ENCODE data around the gene NF1. TPM values are rescaled to one million over a fixed set of nuclear protein-coding genes. Genes with fewer than 3 reads are reported as not detected.
"Not testable (repeated sequence)": the region's sequence is repeated elsewhere in the genome, so short reads cannot be mapped to it uniquely, and the experiment has no call there.

The NF1 gene
- total RNA-seq, 2 experiments from 2014 or later, result 34.4 to 36.0 TPM

DNA sequence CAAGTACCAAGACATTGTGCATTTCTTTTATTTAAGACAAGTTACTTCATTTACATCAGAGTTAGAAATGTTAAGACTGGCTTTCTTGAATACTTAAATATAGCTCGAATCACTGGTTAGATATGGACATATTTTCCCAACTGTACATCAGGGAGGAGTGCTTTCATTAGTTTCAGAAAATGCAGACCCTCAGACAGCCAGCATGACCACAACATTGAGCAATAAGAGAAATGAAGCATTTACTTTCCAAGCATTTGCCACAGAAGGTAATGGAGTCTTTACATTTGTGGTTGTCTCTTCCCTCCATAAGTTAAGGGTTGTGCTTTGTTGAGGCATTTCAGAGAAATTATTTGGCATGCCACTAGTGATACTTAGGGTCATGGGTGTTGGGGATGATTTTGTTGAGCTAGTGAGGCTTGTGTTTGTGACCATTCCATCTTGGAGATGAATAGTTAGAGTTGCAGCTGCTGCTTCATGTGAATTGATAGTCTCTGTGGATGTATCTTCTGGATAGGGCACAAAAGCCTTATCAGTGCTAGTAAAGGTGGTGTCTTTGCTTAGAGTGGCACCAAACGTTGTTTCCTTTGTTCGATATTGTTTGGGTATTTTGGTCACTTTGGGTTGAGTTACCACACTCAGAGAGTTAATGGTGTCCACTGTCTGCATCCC is 200.2 kb downstream of the NF1 start:
- H3K4me3 Mint-ChIP-seq, result no peak overlapping the region
- peak; percentile 26 for ATAC-seq (ENCODE audit: low read depth)
- no peak for DNase-seq

GRCh38 chr17:31295489-31295871 is 200.7 kb downstream of the NF1 start:
- Mint-ChIP-seq H3K9me3 (no peaks in the 10 kb centered on the region), H3K27me3 (no peaks in the 10 kb centered on the region), H3K36me3 (peaks cover 10% of the 10 kb centered on the region), H3K4me1 (peaks cover 14% of the 10 kb centered on the region), H3K27ac (no peak overlapping the region), H3K4me3 (no peak overlapping the region)
- ATAC-seq (ENCODE audit: low read depth) (no peak), DNase-seq (no peak)
- POLR2A ChIA-PET, result no interaction called here

More for the DNA sequence above, 200.2 kb downstream of the NF1 start:
- Mint-ChIP-seq H3K9me3 (no peaks in the 10 kb centered on the region), H3K4me1 (peaks cover 18% of the 10 kb centered on the region), H3K27ac (no peak overlapping the region), H3K36me3 (peaks cover 14% of the 10 kb centered on the region), H3K27me3 (no peaks in the 10 kb centered on the region)
- POLR2A ChIA-PET, result no interaction called here

DNA sequence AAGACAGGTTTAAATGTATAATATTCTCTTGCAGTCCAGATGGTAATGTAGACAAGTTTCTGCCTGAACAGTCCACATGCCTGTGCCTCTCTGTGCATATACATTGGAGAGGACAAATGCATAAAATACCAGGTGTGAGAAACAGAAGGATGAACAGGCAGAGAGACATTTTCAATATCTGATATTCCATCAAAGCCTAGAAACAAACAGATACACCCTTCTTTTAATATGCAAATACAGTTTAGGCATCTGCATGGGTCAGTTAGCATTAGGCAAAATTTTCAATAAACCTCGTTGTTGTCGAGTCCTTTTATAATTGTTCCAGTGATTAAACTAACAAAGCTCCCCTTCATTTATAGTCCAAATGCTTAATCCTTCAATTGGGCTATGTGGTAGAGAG is 201.4 kb downstream of the NF1 start:
- DNase-seq (no peak), ATAC-seq (ENCODE audit: low read depth) (no peak)

DNA sequence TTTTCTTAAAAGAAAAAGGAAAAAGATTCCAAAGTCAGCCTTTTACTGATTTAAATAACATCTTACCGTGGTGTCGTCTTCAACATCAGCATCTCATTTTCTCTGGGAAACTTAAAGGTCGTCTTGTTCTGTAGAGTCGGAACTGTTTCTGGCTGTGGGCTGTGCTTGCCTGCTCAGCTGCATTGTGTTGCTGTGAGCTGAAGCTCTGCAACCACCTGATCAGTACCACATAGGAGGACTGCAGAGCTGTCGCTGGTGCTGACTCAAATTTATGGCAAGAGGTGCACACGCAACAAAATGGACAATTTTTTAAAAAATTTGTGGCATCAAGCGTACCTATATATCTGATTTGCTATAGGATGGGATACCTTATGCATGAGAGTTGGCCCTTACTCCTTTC is 202.3 kb downstream of the NF1 start, which contains the start of gene OMG:
Gene OMG (minus strand): TSS at position 150 of the 400 bp plus-strand sequence. CDS start 908 bp downstream, outside the sequence.
- Mint-ChIP-seq H3K9me3 (no peaks in the 10 kb centered on the region), H3K4me3 (no peak within 1 kb of the TSS), H3K27ac (no peak within 1 kb of the TSS), H3K4me1 (peaks cover 13% of the 10 kb centered on the region), H3K27me3 (no peaks in the 10 kb centered on the region), H3K36me3 (peaks cover 8% of the 10 kb centered on the region)
- ATAC-seq (ENCODE audit: low read depth) (no peak), DNase-seq (no peak)
- POLR2A ChIA-PET, result no interaction called here

More for the DNA sequence above, 201.4 kb downstream of the NF1 start:
- no peak overlapping the region for H3K27ac Mint-ChIP-seq
- no peaks in the 10 kb centered on the region for H3K9me3 Mint-ChIP-seq
- POLR2A ChIA-PET, result no interaction called here
- no peak overlapping the region for H3K4me3 Mint-ChIP-seq
- H3K36me3 Mint-ChIP-seq, result peaks cover 13% of the 10 kb centered on the region
- H3K4me1 Mint-ChIP-seq, result peaks cover 13% of the 10 kb centered on the region
- no peaks in the 10 kb centered on the region for H3K27me3 Mint-ChIP-seq

DNA sequence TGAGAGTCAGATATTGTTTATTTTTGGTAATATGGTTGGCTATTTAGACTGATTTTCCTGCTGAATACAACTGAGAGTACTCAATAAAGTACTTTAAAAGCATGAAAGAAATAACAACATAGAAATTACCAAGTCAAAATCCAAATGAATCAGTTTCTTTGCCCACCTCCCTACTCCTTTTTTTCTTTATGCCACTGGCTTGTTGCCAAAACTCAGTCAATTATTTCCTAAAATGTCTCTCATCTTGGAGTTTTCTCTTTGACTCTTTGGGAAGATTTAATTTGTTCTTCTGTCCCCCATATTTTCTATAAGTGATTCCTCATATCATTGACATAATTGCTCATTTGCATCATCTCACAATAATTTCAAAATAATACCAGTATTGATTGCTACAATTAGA is 204.8 kb downstream of the NF1 start:
- H3K4me1 Mint-ChIP-seq, result peaks cover 10% of the 10 kb centered on the region
- no peak for ATAC-seq (ENCODE audit: low read depth)
- peaks cover 2% of the 10 kb centered on the region for H3K9me3 Mint-ChIP-seq

GRCh38 chr17:31307640-31308039 is 212.9 kb downstream of the NF1 start:
- Mint-ChIP-seq H3K36me3 (peaks cover 58% of the 10 kb centered on the region), H3K27me3 (no peaks in the 10 kb centered on the region), H3K27ac (peak overlapping the region; percentile 97), H3K9me3 (peaks cover 6% of the 10 kb centered on the region), H3K4me3 (peak overlapping the region; percentile 89), H3K4me1 (peaks cover 44% of the 10 kb centered on the region)
- ATAC-seq (ENCODE audit: low read depth) (no peak), DNase-seq (no peak)
- POLR2A ChIA-PET, result interaction anchor here (6.0 kb wide), 1 partner anchor 11 kb away, joined by 125 read pairs; no protein-coding TSS in a partner anchor

More for the DNA sequence above, 204.8 kb downstream of the NF1 start:
- Mint-ChIP-seq H3K27me3 (no peaks in the 10 kb centered on the region), H3K36me3 (peaks cover 29% of the 10 kb centered on the region), H3K27ac (no peak overlapping the region), H3K4me3 (no peak overlapping the region)
- POLR2A ChIA-PET, result interaction anchor here (0.6 kb wide), 1 partner anchor 19 kb away, joined by 3 read pairs; no protein-coding TSS in a partner anchor
- DNase-seq, result no peak

DNA sequence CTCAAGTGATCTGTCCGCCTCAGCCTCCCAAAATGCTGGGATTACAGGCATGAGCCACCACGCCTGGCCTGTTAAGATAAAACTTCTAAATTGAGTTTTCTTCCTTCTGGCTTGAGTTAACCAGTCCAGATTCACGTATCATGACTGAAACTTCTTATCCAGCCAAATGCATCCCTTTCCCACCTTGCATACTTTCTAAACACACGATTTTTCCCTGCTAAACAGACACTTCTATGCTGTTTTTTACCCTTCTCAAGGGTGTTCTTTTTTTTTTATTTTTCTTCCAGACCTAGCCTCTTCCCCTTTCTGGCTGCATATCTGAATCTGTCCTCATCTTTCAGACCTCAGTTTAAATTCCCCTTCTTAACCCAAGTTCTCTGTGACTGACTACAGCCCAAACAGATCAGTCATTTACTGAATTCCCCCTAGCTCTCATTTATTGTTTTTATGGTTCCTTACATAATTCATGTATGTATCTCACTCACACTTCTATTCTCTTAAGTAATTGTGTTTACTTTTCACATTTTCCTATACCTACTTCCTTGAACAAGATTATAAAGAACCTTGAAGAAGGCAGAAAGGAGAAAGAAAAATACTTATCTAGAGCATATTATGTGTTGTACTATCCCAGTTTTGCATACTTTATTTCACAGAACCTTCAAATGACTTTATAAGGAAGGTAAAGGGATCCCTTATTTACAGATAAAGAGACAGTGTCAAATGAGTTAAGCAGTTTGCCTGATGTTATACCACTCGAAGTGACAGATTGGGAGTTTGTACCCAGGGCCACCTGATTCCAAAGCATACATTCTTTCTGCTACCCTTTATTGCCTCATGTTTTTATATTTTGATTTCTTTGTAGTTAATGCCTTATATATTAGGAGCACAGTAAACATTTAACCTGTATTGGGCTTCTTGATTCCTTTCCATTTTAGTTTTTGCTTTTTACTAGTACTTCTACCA is 213.9 kb downstream of the NF1 start:
- DNase-seq (no peak), ATAC-seq (ENCODE audit: low read depth) (no peak)
- peak overlapping the region; percentile 97 for H3K27ac Mint-ChIP-seq
- H3K27me3 Mint-ChIP-seq, result no peaks in the 10 kb centered on the region
- H3K36me3 Mint-ChIP-seq, result peaks cover 48% of the 10 kb centered on the region
- peaks cover 44% of the 10 kb centered on the region for H3K4me1 Mint-ChIP-seq
- peaks cover 6% of the 10 kb centered on the region for H3K9me3 Mint-ChIP-seq
- peak overlapping the region; percentile 89 for H3K4me3 Mint-ChIP-seq
- POLR2A ChIA-PET, result interaction anchor here (0.6 to 6.0 kb wide), 4 partner anchors 10 to 391 kb away, joined by 3 to 125 read pairs (median 29); partner anchors contain the start of gene EVI2A

GRCh38 chr17:31309556-31309955 is 214.8 kb downstream of the NF1 start:
- no peaks in the 10 kb centered on the region for H3K27me3 Mint-ChIP-seq
- peaks cover 49% of the 10 kb centered on the region for H3K4me1 Mint-ChIP-seq
- H3K36me3 Mint-ChIP-seq, result peaks cover 41% of the 10 kb centered on the region
- ATAC-seq (ENCODE audit: low read depth) (peak; percentile 23), DNase-seq (no peak)
- peaks cover 4% of the 10 kb centered on the region for H3K9me3 Mint-ChIP-seq
- H3K27ac Mint-ChIP-seq, result peak overlapping the region; percentile 97
- POLR2A ChIA-PET, result interaction anchor here (1.4 to 6.0 kb wide), 3 partner anchors 9 to 19 kb away, joined by 3 to 125 read pairs (median 54); partner anchors contain the start of gene EVI2A
- peak overlapping the region; percentile 89 for H3K4me3 Mint-ChIP-seq

DNA sequence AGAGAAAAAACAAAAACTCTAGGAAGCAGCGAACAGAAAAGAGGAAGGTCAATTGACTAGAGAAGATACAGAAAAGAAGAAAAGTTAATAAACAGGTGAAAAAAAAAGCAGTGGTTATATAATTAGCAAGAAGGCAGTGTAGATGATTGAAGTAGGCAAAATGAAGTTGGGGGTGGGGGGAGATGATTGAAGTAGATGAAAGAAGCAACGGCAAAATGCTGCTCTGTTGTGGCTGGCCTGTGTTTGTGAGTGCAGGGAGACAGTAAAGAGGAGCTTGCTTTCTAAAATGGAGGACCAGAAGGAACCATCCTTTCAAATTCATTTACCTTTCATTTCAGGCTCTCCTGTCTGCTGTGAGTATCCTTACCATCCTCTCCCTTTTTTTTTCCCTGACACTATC is 215.5 kb downstream of the NF1 start:
- Mint-ChIP-seq H3K27me3 (no peaks in the 10 kb centered on the region), H3K27ac (peak overlapping the region; percentile 97), H3K4me3 (peak overlapping the region; percentile 89), H3K36me3 (peaks cover 34% of the 10 kb centered on the region), H3K4me1 (peaks cover 51% of the 10 kb centered on the region), H3K9me3 (peaks cover under 1% of the 10 kb centered on the region)
- peak; percentile 53 for ATAC-seq (ENCODE audit: low read depth)
- DNase-seq, result no peak
- POLR2A ChIA-PET, result interaction anchor here (1.0 to 6.0 kb wide), 8 partner anchors 9 to 501 kb away, joined by 3 to 125 read pairs (median 3); partner anchors contain the start of genes CRLF3 and EVI2A

DNA sequence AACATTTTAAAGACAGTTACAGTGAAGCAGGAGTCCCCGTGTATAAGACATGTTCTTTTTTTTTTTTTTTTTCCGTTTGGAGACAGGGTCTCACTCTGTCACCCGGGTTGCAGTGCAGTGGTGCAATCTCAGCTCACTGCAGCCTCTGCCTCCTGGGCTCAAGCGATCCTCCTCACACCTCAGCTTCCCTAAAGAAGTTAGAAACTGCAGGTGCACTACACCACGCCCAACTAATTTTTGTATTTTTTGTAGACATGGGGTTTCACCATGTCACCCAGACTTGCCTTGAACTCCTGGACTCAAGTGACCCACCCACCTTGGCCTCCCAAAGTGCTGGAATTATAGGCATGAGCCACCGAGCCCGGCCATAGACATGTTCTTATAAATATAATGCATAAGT is 216.1 kb downstream of the NF1 start:
- POLR2A ChIA-PET, result interaction anchor here (1.0 to 6.0 kb wide), 7 partner anchors 8 to 502 kb away, joined by 3 to 125 read pairs (median 3); partner anchors contain the start of genes CRLF3 and EVI2A
- peak; percentile 21 for ATAC-seq (ENCODE audit: low read depth)
- H3K27me3 Mint-ChIP-seq, result no peaks in the 10 kb centered on the region
- H3K4me3 Mint-ChIP-seq, result peak overlapping the region; percentile 92
- no peaks in the 10 kb centered on the region for H3K9me3 Mint-ChIP-seq
- H3K4me1 Mint-ChIP-seq, result peaks cover 53% of the 10 kb centered on the region
- H3K36me3 Mint-ChIP-seq, result peaks cover 28% of the 10 kb centered on the region
- DNase-seq, result peak; percentile 41
- H3K27ac Mint-ChIP-seq, result peak overlapping the region; percentile 97

GRCh38 chr17:31311526-31311925 is 216.7 kb downstream of the NF1 start:
- DNase-seq (no peak), ATAC-seq (ENCODE audit: low read depth) (no peak)
- Mint-ChIP-seq H3K9me3 (no peaks in the 10 kb centered on the region), H3K4me1 (peaks cover 51% of the 10 kb centered on the region), H3K27ac (peak overlapping the region; percentile 97), H3K4me3 (peak overlapping the region; percentile 92), H3K36me3 (peaks cover 23% of the 10 kb centered on the region), H3K27me3 (no peaks in the 10 kb centered on the region)
- POLR2A ChIA-PET, result interaction anchor here (1.6 to 6.0 kb wide), 3 partner anchors 7 to 20 kb away, joined by 3 to 125 read pairs (median 54); partner anchors contain the start of gene EVI2A

- peak; percentile 57 for DNase-seq
- not testable (repeated sequence) for H3K9me3 Mint-ChIP-seq; H3K27me3 Mint-ChIP-seq; ATAC-seq (ENCODE audit: low read depth)
- peaks cover 52% of the 10 kb centered on the region for H3K4me1 Mint-ChIP-seq
- peak overlapping the region; percentile 97 for H3K27ac Mint-ChIP-seq
- POLR2A ChIA-PET, result interaction anchor here (4.8 to 6.0 kb wide), 2 partner anchors 7 to 10 kb away, joined by 54 to 125 read pairs; partner anchors contain the start of gene EVI2A
- H3K36me3 Mint-ChIP-seq, result peaks cover 18% of the 10 kb centered on the region
- peak overlapping the region; percentile 92 for H3K4me3 Mint-ChIP-seq
Measured at GRCh38 chr17:31312223-31312622, 217.4 kb downstream of the NF1 start.
